GM19240 (cell line): ENCODE results near the gene GFOD1.

Experiments
- DNase-seq: peaks from one replicate; pipeline ENCODE4 v3.0.0; 2011; ENCODE audit warnings: low spot score; ENCODE audit not compliant: insufficient read length

Gene GFOD1

GRCh38 chr6:13487122-13488014, at the start of gene GFOD1:
TSS of gene GFOD1 (minus strand) at chr6:13487600. CDS start at chr6:13486890, 710 bp downstream.
- DNase-seq: peak; percentile 79

GRCh38 chr6:13536796-13537526, 49.6 kb upstream of the GFOD1 start:
- DNase-seq: no peak

- no peak for DNase-seq
Measured at GRCh38 chr6:13535306-13535705, 47.9 kb upstream of the GFOD1 start.

- DNase-seq: no peak
Measured at GRCh38 chr6:13534536-13534935, 47.1 kb upstream of the GFOD1 start.

GRCh38 chr6:13531956-13532355, 44.6 kb upstream of the GFOD1 start:
- no peak for DNase-seq

GRCh38 chr6:13528777-13529343, 41.5 kb upstream of the GFOD1 start:
- no peak for DNase-seq

GRCh38 chr6:13528232-13528631, 40.8 kb upstream of the GFOD1 start:
- DNase-seq: no peak

GRCh38 chr6:13527671-13528056, 40.3 kb upstream of the GFOD1 start:
- no peak for DNase-seq

- no peak for DNase-seq
Measured at GRCh38 chr6:13526727-13527670, 39.6 kb upstream of the GFOD1 start.

- no peak for DNase-seq
Measured at GRCh38 chr6:13526357-13526726, 38.9 kb upstream of the GFOD1 start.

- no peak for DNase-seq
Measured at GRCh38 chr6:13524801-13525508, 37.6 kb upstream of the GFOD1 start.

GRCh38 chr6:13523826-13524622, 36.6 kb upstream of the GFOD1 start:
- no peak for DNase-seq

- DNase-seq: no peak
Measured at GRCh38 chr6:13522656-13523055, 35.3 kb upstream of the GFOD1 start.

- DNase-seq: no peak
Measured at GRCh38 chr6:13519839-13520238, 32.4 kb upstream of the GFOD1 start.

GRCh38 chr6:13517116-13517515, 29.7 kb upstream of the GFOD1 start:
- DNase-seq: no peak

GRCh38 chr6:13515912-13516311, 28.5 kb upstream of the GFOD1 start:
- DNase-seq: no peak

- DNase-seq: no peak
Measured at GRCh38 chr6:13513626-13514502, 26.5 kb upstream of the GFOD1 start.

GRCh38 chr6:13512900-13513299, 25.5 kb upstream of the GFOD1 start:
- DNase-seq: no peak
